HG03521 (cell line): ENCODE data around the gene GFOD1.
A peak's percentile ranks its signal among the peaks of the same experiment; 100 is the strongest.
"Not testable (repeated sequence)": the region's sequence is repeated elsewhere in the genome, so short reads cannot be mapped to it uniquely, and the experiment has no call there.

Source experiments
- ATAC-seq: cut with Tn5 transposase; IDR thresholded peaks from one replicate; pipeline ENCODE4 v1.9.1; 2021; ENCODE audit warnings: mild to moderate bottlenecking, moderate library complexity; ENCODE audit not compliant: unreplicated experiment

The GFOD1 gene

GRCh38 chr6:13445005-13445743 is 42.2 kb downstream of the GFOD1 start:
- ATAC-seq = no peak

- ATAC-seq = no peak
These were observed 42.8 kb downstream of the GFOD1 start for GRCh38 chr6:13444604-13445003.

GRCh38 chr6:13443978-13444377 is 43.4 kb downstream of the GFOD1 start:
- ATAC-seq = not testable (repeated sequence)

GRCh38 chr6:13441778-13442177 is 45.6 kb downstream of the GFOD1 start:
- no peak for ATAC-seq

GRCh38 chr6:13439644-13440043 is 47.8 kb downstream of the GFOD1 start:
- no peak for ATAC-seq

- no peak for ATAC-seq
These were observed 49.3 kb downstream of the GFOD1 start for GRCh38 chr6:13438126-13438525.

GRCh38 chr6:13437218-13437996 is 50.0 kb downstream of the GFOD1 start:
- no peak for ATAC-seq

- ATAC-seq = no peak
These were observed 50.8 kb downstream of the GFOD1 start for GRCh38 chr6:13436399-13437217.

- no peak for ATAC-seq
These were observed 51.7 kb downstream of the GFOD1 start for GRCh38 chr6:13435477-13436246.

- ATAC-seq = no peak
These were observed 52.6 kb downstream of the GFOD1 start for GRCh38 chr6:13434777-13435176.

GRCh38 chr6:13434135-13434775 is 53.1 kb downstream of the GFOD1 start:
- not testable (repeated sequence) for ATAC-seq

GRCh38 chr6:13433709-13434121 is 53.7 kb downstream of the GFOD1 start:
- ATAC-seq = no peak

GRCh38 chr6:13432526-13433184 is 54.7 kb downstream of the GFOD1 start:
- no peak for ATAC-seq

- ATAC-seq = no peak
These were observed 55.4 kb downstream of the GFOD1 start for GRCh38 chr6:13431861-13432465.

GRCh38 chr6:13431059-13431656 is 56.2 kb downstream of the GFOD1 start:
- ATAC-seq = peak; percentile 19

GRCh38 chr6:13429406-13429753 is 58.0 kb downstream of the GFOD1 start:
- no peak for ATAC-seq

GRCh38 chr6:13428583-13429405 is 58.6 kb downstream of the GFOD1 start:
- ATAC-seq = peak; percentile 3
